ENCODE results near the gene AKAP10.
"Not testable (repeated sequence)": the region's sequence is repeated elsewhere in the genome, so short reads cannot be mapped to it uniquely, and the experiment has no call there.

The AKAP10 gene

GRCh38 chr17:19977293-19978208 is at the start of gene AKAP10:
TSS of gene AKAP10 (minus strand) at chr17:19977828. CDS start at chr17:19977679, 149 bp downstream.
- DNase-seq (ENCODE audit: low read depth in 2 of 2): peak; percentile 87 to 90

- DNase-seq (ENCODE audit: low read depth in 2 of 2): no peak
Observed at GRCh38 chr17:20026960-20027359, 49.3 kb upstream of the AKAP10 start.

- no peak for DNase-seq (ENCODE audit: low read depth in 2 of 2)
Observed at GRCh38 chr17:20022701-20023100, 45.1 kb upstream of the AKAP10 start.

GRCh38 chr17:20016475-20016992 is 38.9 kb upstream of the AKAP10 start:
- DNase-seq (ENCODE audit: low read depth in 2 of 2): not testable (repeated sequence)

GRCh38 chr17:20012017-20012536 is 34.4 kb upstream of the AKAP10 start:
- no peak for DNase-seq (ENCODE audit: low read depth in 2 of 2)

GRCh38 chr17:20010936-20011335 is 33.3 kb upstream of the AKAP10 start:
- DNase-seq (ENCODE audit: low read depth in 2 of 2): no peak

- no peak for DNase-seq (ENCODE audit: low read depth in 2 of 2)
Observed at GRCh38 chr17:20010099-20010863, 32.7 kb upstream of the AKAP10 start.

- peak; percentile 70 to 80 for DNase-seq (ENCODE audit: low read depth in 2 of 2)
Observed at GRCh38 chr17:20009302-20010098, 31.9 kb upstream of the AKAP10 start, which contains the start of gene SPECC1. TSS of gene SPECC1 (plus strand) at chr17:20009359. CDS start at chr17:20096652, 87,293 bp downstream.

- no peak for DNase-seq (ENCODE audit: low read depth in 2 of 2)
Observed at GRCh38 chr17:20009052-20009301, 31.3 kb upstream of the AKAP10 start.

GRCh38 chr17:20008242-20009051 is 30.8 kb upstream of the AKAP10 start:
- DNase-seq (ENCODE audit: low read depth in 2 of 2): no peak

- DNase-seq (ENCODE audit: low read depth in 2 of 2): no peak
Observed at GRCh38 chr17:19996502-19996901, 18.9 kb upstream of the AKAP10 start.

GRCh38 chr17:19996086-19996485 is 18.5 kb upstream of the AKAP10 start:
- no peak for DNase-seq (ENCODE audit: low read depth in 2 of 2)

- peak; percentile 39 to 47 for DNase-seq (ENCODE audit: low read depth in 2 of 2)
Observed at GRCh38 chr17:19992803-19993713, 15.4 kb upstream of the AKAP10 start.

- DNase-seq (ENCODE audit: low read depth in 2 of 2): no peak
Observed at GRCh38 chr17:19991252-19991885, 13.7 kb upstream of the AKAP10 start.

- DNase-seq (ENCODE audit: low read depth in 2 of 2): no peak
Observed at GRCh38 chr17:19987897-19988296, 10.3 kb upstream of the AKAP10 start.

GRCh38 chr17:19986941-19987861 is 9.6 kb upstream of the AKAP10 start:
- no peak for DNase-seq (ENCODE audit: low read depth in 2 of 2)

GRCh38 chr17:19979917-19980770 is 2.5 kb upstream of the AKAP10 start:
- DNase-seq (ENCODE audit: low read depth in 2 of 2): no peak
